GM12878 (cell line): ENCODE data around the gene FHOD3. TPM values are rescaled to one million over a fixed set of nuclear protein-coding genes. Genes with fewer than 3 reads are reported as not detected.
A peak's percentile ranks its signal among the peaks of the same experiment; 100 is the strongest.

Experiments
- ATAC-seq: fragments of 200-7000 bp; cut with Tn5 transposase; 3 replicates; pipeline ENCODE4 v1.9.1; 2020; ENCODE audit warnings: mild to moderate bottlenecking, moderate library complexity
- BruUV-seq: library from RNA; stranded (reverse); fragments of 400-500 nt; replicated peaks from 2 replicates; lab custom pipeline; 2021; lab: Mats Ljungman, UMichigan
- CTCF ChIA-PET: fragments of 300-600 bp; sonication (Branson Sonifier 250); formaldehyde crosslinking; extraction: SDS; loops from one replicate; lab custom pipeline; 2021; ENCODE audit warnings: inconsistent platforms; lab: Yijun Ruan, JAX
- POLR2A ChIA-PET: fragments of 350-600 bp; formaldehyde crosslinking; extraction: SDS; loops from one replicate; lab custom pipeline; 2021; ENCODE audit warnings: inconsistent platforms; lab: Charles Lee
- RAD21 ChIA-PET: fragments of 300-600 bp; sonication (Branson Sonifier 250); formaldehyde crosslinking; loops from one replicate; lab custom pipeline; 2023; ENCODE audit warnings: antibody characterized with exemption; ENCODE audit not compliant: unreplicated experiment; lab: Charles Lee
- SMC1A ChIA-PET: fragments of 300-600 bp; sonication (Branson Sonifier 250); formaldehyde crosslinking; loops from one replicate; lab custom pipeline; 2023; ENCODE audit not compliant: unreplicated experiment, uncharacterized antibody; lab: Charles Lee
- DNase-seq: peaks from one replicate; pipeline ENCODE4 v3.0.0-alpha.2; 2011; ENCODE audit warnings: low read depth, low spot score
- FAIRE-seq: peaks from 3 replicates; lab custom pipeline; 2011; peaks lifted over from hg19 to GRCh38; lab: Jason Lieb, UNC
- H2AFZ ChIP-seq: 2 replicates; pipeline ENCODE4 v1.6.0; 2011; ENCODE audit warnings: low read depth, low read length, control low read depth; ENCODE audit not compliant: control insufficient read depth
- H3K27ac ChIP-seq: 2 replicates; pipeline ENCODE4 v1.5.1; 2011; ENCODE audit warnings: control low read depth; ENCODE audit not compliant: control insufficient read depth, insufficient read depth
- H3K27me3 ChIP-seq, 2 experiments: replicated peaks in 1 of 2; 2 replicates each; pipeline versions ENCODE4 v1.6.0 to v1.6.1; 2011; ENCODE audit warnings: low read length in 1 of 2; ENCODE audit not compliant: control insufficient read depth in 2 of 2, insufficient read depth in 2 of 2
- H3K36me3 ChIP-seq, 2 experiments: 2 replicates each; pipeline ENCODE4 v1.5.1; 2011; ENCODE audit warnings: low read length in 1 of 2; ENCODE audit not compliant: control insufficient read depth in 2 of 2, insufficient read depth in 2 of 2
- H3K4me1 ChIP-seq: 2 replicates; pipeline ENCODE4 v1.6.1; 2011; ENCODE audit warnings: mild to moderate bottlenecking, low read length, moderate library complexity, mixed read lengths; ENCODE audit not compliant: control insufficient read depth, insufficient read depth
- H3K4me2 ChIP-seq: 2 replicates; pipeline ENCODE4 v1.6.0; 2011; ENCODE audit warnings: control low read depth; ENCODE audit not compliant: control insufficient read depth, insufficient read depth
- H3K4me3 ChIP-seq: fragments of 200-600 bp; sonication (generic); 2 replicates; pipeline ENCODE4 v1.5.1; 2016
- H3K79me2 ChIP-seq: 2 replicates; pipeline ENCODE4 v1.6.0; 2011; ENCODE audit warnings: low read length; ENCODE audit not compliant: control insufficient read depth, insufficient read depth
- H3K9ac ChIP-seq: 2 replicates; pipeline ENCODE4 v1.8.0; 2011; ENCODE audit warnings: low read length, control low read depth, mixed read lengths; ENCODE audit not compliant: control insufficient read depth, insufficient read depth
- H3K9me3 ChIP-seq: replicated peaks from 3 replicates; pipeline ENCODE4 v1.5.1; 2011; ENCODE audit warnings: mild to moderate bottlenecking, low read length; ENCODE audit not compliant: control insufficient read depth, insufficient read depth
- H4K20me1 ChIP-seq: 2 replicates; pipeline ENCODE4 v1.6.0; 2011; ENCODE audit not compliant: control insufficient read depth, insufficient read depth
- EGR1 ChIP-seq, 2 experiments: IDR thresholded peaks; 1 replicate in 1 of 2; 2 replicates in 1 of 2; pipeline ENCODE4 v1.6.1; 2011 to 2012; ENCODE audit warnings: low read depth in 2 of 2, low read length in 2 of 2, borderline replicate concordance in 1 of 2, mild to moderate bottlenecking in 1 of 2, moderate library complexity in 1 of 2
- GABPA ChIP-seq: IDR thresholded peaks from 2 replicates; pipeline ENCODE4 v1.6.1; 2014; ENCODE audit warnings: antibody characterized with exemption, low read depth, mild to moderate bottlenecking, inconsistent platforms
- IKZF1 ChIP-seq: fragments of 450-650 bp; conservative IDR thresholded peaks from 2 replicates; pipeline ENCODE4 v1.6.1; 2017; ENCODE audit warnings: antibody characterized with exemption, mild to moderate bottlenecking
- KDM1A ChIP-seq: fragments of 200-600 bp; sonication (generic); IDR thresholded peaks from 2 replicates; pipeline ENCODE4 v1.6.1; 2016; ENCODE audit warnings: borderline replicate concordance
- MTA2 ChIP-seq: fragments of 450-650 bp; IDR thresholded peaks from 2 replicates; pipeline ENCODE4 v1.6.1; 2016; ENCODE audit warnings: low read depth, mild to moderate bottlenecking, moderate library complexity
- RBBP5 ChIP-seq: fragments of 200-600 bp; sonication (generic); conservative IDR thresholded peaks from 2 replicates; pipeline ENCODE4 v1.6.1; 2016
- RELA ChIP-seq: fragments of 450-650 bp; IDR thresholded peaks from 2 replicates; pipeline ENCODE4 v1.8.0; 2014; ENCODE audit warnings: borderline replicate concordance; ENCODE audit not compliant: partially characterized antibody
- SUPT20H ChIP-seq: IDR thresholded peaks from 2 replicates; pipeline ENCODE4 v1.6.1; 2011; ENCODE audit warnings: low read depth, mild to moderate bottlenecking, low read length, moderate library complexity, borderline replicate concordance; ENCODE audit not compliant: control insufficient read depth
- YY1 ChIP-seq: IDR thresholded peaks from 2 replicates; pipeline ENCODE4 v1.6.1; 2011; ENCODE audit warnings: low read depth, mild to moderate bottlenecking, low read length
- WGBS: methylation state at CpG from one replicate; pipeline ENCODE4 v1.1.6; 2016; ENCODE audit warnings: low lambda C conversion rate; ENCODE audit not compliant: insufficient replicate concordance, insufficient coverage; ENCODE audit errors: missing lambda C conversion rate; 5-methylcytosine and 5-hydroxymethylcytosine counted together
- in situ Hi-C: fragments of 300-500 bp; cut with MboI; formaldehyde crosslinking; loops from 9 replicates; pipeline ENCODE4 v1.14.3; 2018; ENCODE audit warnings: mixed read lengths
- intact Hi-C: fragments of 100-400 bp; cut with micrococcal nuclease; formaldehyde crosslinking; loops from one replicate; pipeline ENCODE4 v1.14.2; 2022; ENCODE audit not compliant: unreplicated experiment
- polyA plus RNA-seq, 11 experiments: library from polyadenylated mRNA; depleted of rRNA in 4 of 11; unstranded in 6 of 11; stranded (reverse) in 5 of 11; fragments of >200 nt; fragmentation: Nextera tagmentation in 4 of 11; fragmentation: Illumina TruSeq in 1 of 11; extraction: Ambion mirVana in 4 of 11; extraction: Trizol in 1 of 11; gene quantifications; 1 replicate in 1 of 11; 2 replicates in 10 of 11; pipeline versions ENCODE4 v1.2.1 to v1.2.3, GENCODE V29; 2011 to 2016; ENCODE audit warnings: inconsistent platforms in 2 of 11, missing spikeins in 2 of 11, low read depth in 1 of 11
- total RNA-seq, 4 experiments: library from RNA; depleted of rRNA in 3 of 4; stranded (reverse); fragments of >200 nt in 3 of 4; fragmentation: Illumina TruSeq in 1 of 4; extraction: Trizol in 1 of 4; gene quantifications; 2 replicates each; pipeline versions ENCODE4 v1.2.1 to v1.2.3, GENCODE V29; 2013 to 2021
- TF ChIP-seq, protein P1 (sequence below), 3 experiments: IDR thresholded peaks in 2 of 3; conservative IDR thresholded peaks in 1 of 3; 2 replicates each; pipeline ENCODE4 v1.5.1; 2011; ENCODE audit warnings: low read depth in 3 of 3, low read length in 3 of 3, mild to moderate bottlenecking in 3 of 3, control low read depth in 2 of 3, moderate library complexity in 2 of 3, inconsistent platforms in 1 of 3, mixed read lengths in 1 of 3; ENCODE audit not compliant: control insufficient read depth in 2 of 3, insufficient read depth in 1 of 3; ENCODE audit errors: extremely low read depth in 1 of 3
- TF ChIP-seq, protein P2 (sequence below): fragments of 450-650 bp; IDR thresholded peaks from 2 replicates; pipeline ENCODE4 v1.6.1; 2016; ENCODE audit warnings: mild to moderate bottlenecking
- TF ChIP-seq, protein P3 (sequence below): fragments of 450-650 bp; IDR thresholded peaks from 2 replicates; pipeline ENCODE4 v1.6.1; 2017; ENCODE audit warnings: mild to moderate bottlenecking, moderate library complexity
- TF ChIP-seq, protein P4 (sequence below): IDR thresholded peaks from 2 replicates; pipeline ENCODE4 v1.6.1; 2012; ENCODE audit warnings: low read length, inconsistent platforms

The FHOD3 gene
- total and polyA plus RNA-seq, 10 of the 15 experiments (the other 5 are each of a cell fraction or from before 2014, with no cell fraction given), result 0.77 to 26.7 (median 10.4) TPM

DNA sequence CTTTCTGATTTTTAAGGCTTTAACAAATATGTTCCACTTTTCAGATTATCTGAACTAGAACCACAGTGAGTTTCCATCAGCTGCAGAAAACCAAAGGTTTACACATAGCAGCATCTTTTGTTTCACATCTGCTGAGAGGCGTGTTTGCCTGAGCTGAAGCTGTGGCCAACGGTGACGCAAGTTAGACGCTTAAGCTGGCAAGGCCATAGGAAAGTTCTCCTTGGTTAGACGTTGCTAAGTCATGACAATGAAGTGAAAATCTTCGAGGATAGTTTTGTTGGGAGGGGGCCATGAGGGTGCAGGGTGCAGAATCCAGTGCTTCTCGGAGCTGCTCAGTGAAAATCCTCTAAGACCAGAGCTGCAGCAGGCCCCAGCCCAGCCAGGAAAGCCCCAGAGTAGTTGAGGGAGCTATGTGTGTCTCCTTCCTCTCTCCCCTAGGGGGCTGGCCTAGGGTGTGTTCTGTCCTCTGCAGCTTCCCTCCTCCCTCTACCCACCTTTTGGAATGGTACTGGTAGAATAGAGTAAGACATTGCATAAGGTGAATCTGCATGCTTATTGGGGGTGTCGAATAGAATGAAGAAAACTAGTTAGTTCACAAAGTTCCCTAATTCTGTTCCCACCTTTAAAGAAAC, 105.4 kb downstream of the FHOD3 start:
- intact Hi-C loops, result no loop called here
- ChIA-PET POLR2A (interaction anchor here (0.8 to 1.5 kb wide), 4 partner anchors 11 to 47 kb away, joined by 3 to 7 read pairs (median 4); no protein-coding TSS in a partner anchor), SMC1A (interaction anchor here (0.9 to 50.9 kb wide), 12 partner anchors 9 to 108 kb away, joined by 3 to 1180 read pairs (median 4); partner anchors contain the start of gene FHOD3), RAD21 (interaction anchor here (0.7 to 2.0 kb wide), 17 partner anchors 9 to 169 kb away, joined by 3 to 18 read pairs (median 5); no protein-coding TSS in a partner anchor), CTCF (interaction anchor here (0.7 to 1.8 kb wide), 9 partner anchors 9 to 170 kb away, joined by 3 to 14 read pairs (median 4); no protein-coding TSS in a partner anchor)
- 58% methylated on average over 8 of the region's 8 CpGs for WGBS
- Histone ChIP-seq H4K20me1 (no peaks in the 10 kb centered on the region), H3K9ac (no peak overlapping the region), H3K4me1 (no peaks in the 10 kb centered on the region), H3K9me3 (no peaks in the 10 kb centered on the region), H3K27me3 (no peaks in the 10 kb centered on the region), H3K79me2 (no peaks in the 10 kb centered on the region), H3K4me2 (no peak overlapping the region), H2AFZ (no peak overlapping the region), H3K36me3 (no peaks in the 10 kb centered on the region; a peak in 1 of 4 replicates), H3K4me3 (no peak overlapping the region), H3K27ac (no peak overlapping the region)
- no peak for FAIRE-seq
- no TSS peak for BruUV-seq
- ATAC-seq, result peak; percentile 70
- no peak for DNase-seq
- in situ Hi-C loops, result no loop called here
- TF ChIP-seq, protein P1, sequence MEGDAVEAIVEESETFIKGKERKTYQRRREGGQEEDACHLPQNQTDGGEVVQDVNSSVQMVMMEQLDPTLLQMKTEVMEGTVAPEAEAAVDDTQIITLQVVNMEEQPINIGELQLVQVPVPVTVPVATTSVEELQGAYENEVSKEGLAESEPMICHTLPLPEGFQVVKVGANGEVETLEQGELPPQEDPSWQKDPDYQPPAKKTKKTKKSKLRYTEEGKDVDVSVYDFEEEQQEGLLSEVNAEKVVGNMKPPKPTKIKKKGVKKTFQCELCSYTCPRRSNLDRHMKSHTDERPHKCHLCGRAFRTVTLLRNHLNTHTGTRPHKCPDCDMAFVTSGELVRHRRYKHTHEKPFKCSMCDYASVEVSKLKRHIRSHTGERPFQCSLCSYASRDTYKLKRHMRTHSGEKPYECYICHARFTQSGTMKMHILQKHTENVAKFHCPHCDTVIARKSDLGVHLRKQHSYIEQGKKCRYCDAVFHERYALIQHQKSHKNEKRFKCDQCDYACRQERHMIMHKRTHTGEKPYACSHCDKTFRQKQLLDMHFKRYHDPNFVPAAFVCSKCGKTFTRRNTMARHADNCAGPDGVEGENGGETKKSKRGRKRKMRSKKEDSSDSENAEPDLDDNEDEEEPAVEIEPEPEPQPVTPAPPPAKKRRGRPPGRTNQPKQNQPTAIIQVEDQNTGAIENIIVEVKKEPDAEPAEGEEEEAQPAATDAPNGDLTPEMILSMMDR (IDR thresholded peaks at IDR 0.05 in 2 of 3, conservative IDR thresholded peaks at IDR 0.05 in 1 of 3; ENCODE audit: control insufficient read depth in 2 of 3, extremely low read depth in 1 of 3, insufficient read depth in 1 of 3, low read depth in 3 of 3, low read length in 3 of 3), result peak in 2 of 3 experiments; percentile 3 to 25; a peak in 3 of 6 replicates
- no peak for TF ChIP-seq YY1
- no peak for TF ChIP-seq RELA
- TF ChIP-seq, protein P2, sequence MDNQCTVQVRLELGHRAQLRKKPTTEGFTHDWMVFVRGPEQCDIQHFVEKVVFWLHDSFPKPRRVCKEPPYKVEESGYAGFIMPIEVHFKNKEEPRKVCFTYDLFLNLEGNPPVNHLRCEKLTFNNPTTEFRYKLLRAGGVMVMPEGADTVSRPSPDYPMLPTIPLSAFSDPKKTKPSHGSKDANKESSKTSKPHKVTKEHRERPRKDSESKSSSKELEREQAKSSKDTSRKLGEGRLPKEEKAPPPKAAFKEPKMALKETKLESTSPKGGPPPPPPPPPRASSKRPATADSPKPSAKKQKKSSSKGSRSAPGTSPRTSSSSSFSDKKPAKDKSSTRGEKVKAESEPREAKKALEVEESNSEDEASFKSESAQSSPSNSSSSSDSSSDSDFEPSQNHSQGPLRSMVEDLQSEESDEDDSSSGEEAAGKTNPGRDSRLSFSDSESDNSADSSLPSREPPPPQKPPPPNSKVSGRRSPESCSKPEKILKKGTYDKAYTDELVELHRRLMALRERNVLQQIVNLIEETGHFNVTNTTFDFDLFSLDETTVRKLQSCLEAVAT, result peak; percentile 66; the same call in 1 of the 2 replicates
- TF ChIP-seq KDM1A, result no peak
- peak; percentile 42; the same call in 1 of the 2 replicates for TF ChIP-seq MTA2
- TF ChIP-seq EGR1 (IDR thresholded peaks at IDR 0.05; ENCODE audit: borderline replicate concordance in 1 of 2, low read depth in 2 of 2, low read length in 2 of 2), result no peak
- TF ChIP-seq, protein P3, sequence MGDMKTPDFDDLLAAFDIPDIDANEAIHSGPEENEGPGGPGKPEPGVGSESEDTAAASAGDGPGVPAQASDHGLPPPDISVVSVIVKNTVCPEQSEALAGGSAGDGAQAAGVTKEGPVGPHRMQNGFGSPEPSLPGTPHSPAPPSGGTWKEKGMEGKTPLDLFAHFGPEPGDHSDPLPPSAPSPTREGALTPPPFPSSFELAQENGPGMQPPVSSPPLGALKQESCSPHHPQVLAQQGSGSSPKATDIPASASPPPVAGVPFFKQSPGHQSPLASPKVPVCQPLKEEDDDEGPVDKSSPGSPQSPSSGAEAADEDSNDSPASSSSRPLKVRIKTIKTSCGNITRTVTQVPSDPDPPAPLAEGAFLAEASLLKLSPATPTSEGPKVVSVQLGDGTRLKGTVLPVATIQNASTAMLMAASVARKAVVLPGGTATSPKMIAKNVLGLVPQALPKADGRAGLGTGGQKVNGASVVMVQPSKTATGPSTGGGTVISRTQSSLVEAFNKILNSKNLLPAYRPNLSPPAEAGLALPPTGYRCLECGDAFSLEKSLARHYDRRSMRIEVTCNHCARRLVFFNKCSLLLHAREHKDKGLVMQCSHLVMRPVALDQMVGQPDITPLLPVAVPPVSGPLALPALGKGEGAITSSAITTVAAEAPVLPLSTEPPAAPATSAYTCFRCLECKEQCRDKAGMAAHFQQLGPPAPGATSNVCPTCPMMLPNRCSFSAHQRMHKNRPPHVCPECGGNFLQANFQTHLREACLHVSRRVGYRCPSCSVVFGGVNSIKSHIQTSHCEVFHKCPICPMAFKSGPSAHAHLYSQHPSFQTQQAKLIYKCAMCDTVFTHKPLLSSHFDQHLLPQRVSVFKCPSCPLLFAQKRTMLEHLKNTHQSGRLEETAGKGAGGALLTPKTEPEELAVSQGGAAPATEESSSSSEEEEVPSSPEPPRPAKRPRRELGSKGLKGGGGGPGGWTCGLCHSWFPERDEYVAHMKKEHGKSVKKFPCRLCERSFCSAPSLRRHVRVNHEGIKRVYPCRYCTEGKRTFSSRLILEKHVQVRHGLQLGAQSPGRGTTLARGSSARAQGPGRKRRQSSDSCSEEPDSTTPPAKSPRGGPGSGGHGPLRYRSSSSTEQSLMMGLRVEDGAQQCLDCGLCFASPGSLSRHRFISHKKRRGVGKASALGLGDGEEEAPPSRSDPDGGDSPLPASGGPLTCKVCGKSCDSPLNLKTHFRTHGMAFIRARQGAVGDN, result peak; percentile 70
- TF ChIP-seq IKZF1, result peak; percentile 42
- no peak for TF ChIP-seq SUPT20H
- TF ChIP-seq, protein P4, sequence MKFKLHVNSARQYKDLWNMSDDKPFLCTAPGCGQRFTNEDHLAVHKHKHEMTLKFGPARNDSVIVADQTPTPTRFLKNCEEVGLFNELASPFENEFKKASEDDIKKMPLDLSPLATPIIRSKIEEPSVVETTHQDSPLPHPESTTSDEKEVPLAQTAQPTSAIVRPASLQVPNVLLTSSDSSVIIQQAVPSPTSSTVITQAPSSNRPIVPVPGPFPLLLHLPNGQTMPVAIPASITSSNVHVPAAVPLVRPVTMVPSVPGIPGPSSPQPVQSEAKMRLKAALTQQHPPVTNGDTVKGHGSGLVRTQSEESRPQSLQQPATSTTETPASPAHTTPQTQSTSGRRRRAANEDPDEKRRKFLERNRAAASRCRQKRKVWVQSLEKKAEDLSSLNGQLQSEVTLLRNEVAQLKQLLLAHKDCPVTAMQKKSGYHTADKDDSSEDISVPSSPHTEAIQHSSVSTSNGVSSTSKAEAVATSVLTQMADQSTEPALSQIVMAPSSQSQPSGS, result no peak
- no peak for TF ChIP-seq RBBP5
- TF ChIP-seq GABPA, result no peak
